HG02759 (cell line): ENCODE data around the gene HGFAC.
"Not testable (repeated sequence)": the region's sequence is repeated elsewhere in the genome, so short reads cannot be mapped to it uniquely, and the experiment has no call there.

Source experiments
- ATAC-seq: cut with Tn5 transposase; IDR thresholded peaks from one replicate; pipeline ENCODE4 v1.9.1; 2021; ENCODE audit warnings: mild to moderate bottlenecking, moderate library complexity; ENCODE audit not compliant: unreplicated experiment

HGFAC gene

DNA sequence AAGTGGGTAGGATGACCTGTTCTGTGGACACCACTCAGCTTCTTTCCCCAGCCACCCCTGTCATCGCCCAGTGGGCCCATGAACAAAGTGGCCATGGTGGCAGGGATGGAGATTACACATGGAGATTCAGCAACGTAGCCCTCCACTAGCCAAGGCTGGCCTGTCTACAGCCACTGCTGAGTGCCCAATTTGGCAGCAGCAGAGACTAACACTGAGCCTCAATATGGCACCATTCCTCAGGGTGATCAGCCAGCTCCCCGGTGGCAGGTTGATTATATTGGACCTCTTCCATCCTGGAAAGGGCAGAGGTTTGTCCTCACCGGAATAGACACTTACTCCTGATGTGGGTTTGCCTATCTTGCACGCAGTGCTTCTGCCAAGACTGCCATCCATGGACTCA is 17.4 kb downstream of the HGFAC start:
- not testable (repeated sequence) for ATAC-seq

DNA sequence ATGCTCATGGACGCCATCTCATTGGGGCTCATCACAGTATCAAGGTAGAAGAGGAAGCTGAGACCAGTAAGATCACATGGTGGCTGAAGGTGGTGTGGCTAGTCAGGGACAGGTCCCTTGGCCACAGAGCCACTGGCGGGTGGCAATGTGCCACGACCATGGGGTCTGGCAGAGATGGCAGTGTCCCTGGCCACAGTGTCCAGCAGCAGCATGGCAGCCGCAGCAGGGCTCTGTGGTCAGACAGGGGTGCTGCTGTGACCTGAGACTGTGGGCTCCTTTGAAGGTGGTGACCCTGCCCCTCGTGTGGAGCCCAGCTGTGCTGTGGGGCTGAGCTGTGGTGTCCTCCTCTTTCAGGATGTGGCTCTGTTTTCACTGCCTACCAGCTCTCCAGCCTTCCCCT is 19.2 kb downstream of the HGFAC start:
- ATAC-seq, result no peak

DNA sequence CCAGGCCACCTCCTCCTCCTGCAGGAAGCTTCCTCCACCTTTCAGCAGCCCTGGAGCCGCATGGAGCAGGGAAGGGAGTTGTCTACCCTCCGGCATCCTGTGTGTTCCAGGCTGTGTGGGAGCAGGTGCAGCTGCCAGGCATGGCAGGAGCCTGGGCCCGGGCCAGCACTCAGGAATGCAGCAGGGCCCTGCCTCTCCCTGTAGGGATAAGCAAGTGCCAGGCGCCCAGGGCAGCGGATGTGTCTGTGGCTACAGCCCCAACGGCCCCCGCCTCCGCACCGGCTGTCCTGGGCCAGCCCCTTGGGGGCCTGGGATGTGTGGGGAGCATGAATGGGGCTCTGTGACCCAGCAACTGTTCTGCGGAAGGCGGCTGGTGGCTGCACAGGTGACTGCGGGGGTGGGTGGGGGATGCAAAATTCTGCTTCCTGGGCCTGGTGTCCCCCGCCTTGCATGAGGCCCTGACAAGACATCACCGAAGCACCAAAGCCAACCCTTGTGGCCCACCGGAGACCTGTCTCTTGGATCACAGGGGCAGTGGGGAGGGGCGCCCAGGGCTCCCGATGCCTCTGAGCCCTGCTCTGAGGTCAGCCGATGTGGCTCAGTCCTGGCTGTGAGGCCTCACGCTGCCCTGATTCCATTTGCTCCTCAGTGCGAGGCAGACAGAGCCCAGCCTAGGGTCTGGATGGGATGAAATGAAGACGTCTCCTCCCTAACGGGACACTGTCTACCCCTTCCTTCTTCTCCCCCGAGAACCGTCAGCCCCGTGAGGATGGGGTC is 19.9 kb downstream of the HGFAC start:
- no peak for ATAC-seq

DNA sequence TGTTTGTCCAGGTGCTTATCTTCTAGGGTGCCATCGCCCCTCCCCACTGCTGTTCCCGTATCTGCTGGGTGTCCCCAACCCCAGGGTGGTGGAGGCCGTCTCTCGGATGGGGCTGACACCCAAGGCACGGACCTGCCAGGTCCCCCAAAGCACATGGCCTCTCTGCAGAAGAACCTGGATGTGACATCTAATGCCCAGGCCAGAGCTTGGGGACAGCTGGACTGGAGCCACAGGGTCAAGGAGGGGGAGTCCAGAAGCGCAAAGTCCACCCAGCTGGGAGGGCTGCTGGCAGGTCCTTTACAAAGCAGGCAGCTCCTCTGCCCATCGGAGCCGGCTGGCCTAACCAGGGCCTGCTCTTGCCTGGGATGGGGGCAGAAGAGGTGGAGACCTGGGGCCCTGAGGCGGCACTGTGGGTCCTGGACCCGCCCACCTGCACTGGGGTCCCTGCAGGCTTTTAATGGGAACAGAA is 20.6 kb downstream of the HGFAC start:
- no peak for ATAC-seq

DNA sequence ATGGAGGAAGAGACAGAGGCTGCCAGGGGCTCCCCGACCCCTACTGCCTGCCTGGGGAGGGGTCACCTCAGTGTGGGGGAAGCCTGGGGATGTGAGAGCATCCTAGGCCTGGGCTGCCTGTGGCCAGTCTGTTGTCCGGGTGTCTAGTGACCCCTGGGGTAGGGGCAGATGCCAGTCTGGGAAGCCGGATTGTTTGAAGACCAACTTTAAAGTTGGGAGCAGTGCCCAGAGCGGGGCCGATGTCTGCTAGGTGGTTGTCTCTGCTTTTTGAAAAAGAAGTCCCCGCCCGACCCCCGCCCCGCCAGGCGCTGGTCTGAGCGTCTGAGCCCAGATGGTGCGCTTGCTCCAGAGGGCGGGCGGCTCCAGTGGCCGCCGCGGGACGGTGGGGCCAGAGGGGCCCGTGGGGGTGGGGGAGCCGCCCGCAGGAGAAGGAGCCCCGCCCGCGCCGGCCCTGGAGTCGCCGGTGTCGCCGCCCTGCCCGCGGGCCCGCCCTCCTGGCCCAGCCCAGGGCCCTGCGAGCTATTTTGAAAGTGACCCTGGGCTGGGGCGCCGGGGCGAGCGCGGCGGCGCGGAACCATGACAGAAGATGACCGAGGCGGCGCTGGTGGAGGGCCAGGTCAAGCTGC is 21.1 kb downstream of the HGFAC start, which contains the start of gene DOK7:
Gene DOK7 (plus strand): TSS at position 517 of the 626 bp plus-strand sequence. CDS start 70 bp downstream, at position 587.
- ATAC-seq, result no peak

DNA sequence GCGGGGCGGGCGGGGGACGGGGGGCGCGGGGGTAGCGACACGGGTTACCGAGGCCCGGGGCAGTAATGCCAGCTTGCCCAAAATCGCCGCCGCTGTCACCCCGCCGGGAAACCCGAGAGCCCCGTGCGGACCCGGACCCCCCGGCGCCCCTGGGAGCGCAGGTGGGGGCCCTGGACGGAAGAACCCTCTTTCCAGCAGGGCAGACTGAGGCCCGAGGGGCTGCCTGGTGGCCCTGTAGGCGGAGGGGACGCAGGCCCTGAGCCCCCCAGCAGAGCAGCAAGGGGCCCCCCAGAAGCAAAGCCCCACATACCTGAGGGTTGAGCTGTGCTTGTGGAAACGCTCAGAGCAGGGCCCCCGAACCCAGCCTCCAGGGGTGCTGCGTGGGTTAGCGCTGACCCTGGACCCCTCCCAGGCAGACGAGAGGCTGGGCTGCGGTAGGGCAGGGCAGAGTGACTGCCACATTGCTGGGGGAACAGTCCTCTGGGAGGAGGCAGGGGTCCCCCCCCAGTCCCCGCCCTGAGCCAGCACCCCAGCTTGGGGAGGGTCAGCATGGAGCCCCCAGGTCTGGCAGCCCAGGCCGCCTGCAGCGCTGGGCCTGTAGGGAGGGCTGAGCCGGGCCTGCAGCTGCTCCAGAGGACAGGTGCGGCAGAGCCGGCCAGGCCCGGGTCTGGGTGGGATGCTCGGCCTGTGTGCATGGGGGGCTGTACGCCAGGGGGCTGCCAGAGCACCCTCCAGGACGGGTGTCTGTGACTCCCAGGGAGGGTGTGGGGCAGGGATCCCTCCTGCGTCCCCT is 22.0 kb downstream of the HGFAC start:
- no peak for ATAC-seq

DNA sequence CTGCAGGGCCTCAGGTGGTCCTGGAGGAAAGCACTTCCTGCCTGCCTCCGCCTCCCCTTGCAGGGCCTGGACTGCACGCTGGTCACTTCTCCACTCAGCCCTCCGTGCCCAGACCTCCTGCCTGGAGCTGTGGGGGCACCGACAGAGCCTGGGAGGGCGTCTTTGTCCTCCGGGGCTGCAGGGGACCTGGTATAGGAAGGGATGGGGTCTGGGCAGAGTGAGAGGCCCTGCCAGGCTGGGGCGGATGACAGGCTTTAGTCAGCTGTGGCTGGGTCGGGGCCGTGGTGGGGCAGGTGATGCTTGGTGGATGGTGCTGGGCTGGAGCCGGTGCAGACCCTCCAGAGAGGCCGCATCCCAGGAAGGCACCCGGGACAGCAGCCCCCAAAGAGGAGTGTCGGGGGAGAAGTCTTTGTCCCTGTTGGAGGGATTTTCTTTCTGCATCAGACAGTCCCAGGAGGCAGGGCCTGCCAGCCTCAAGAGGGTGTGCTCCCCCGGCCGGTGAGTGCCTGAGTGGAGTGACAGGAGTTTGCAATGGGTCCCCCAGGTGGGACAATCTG is 22.7 kb downstream of the HGFAC start:
- no peak for ATAC-seq

DNA sequence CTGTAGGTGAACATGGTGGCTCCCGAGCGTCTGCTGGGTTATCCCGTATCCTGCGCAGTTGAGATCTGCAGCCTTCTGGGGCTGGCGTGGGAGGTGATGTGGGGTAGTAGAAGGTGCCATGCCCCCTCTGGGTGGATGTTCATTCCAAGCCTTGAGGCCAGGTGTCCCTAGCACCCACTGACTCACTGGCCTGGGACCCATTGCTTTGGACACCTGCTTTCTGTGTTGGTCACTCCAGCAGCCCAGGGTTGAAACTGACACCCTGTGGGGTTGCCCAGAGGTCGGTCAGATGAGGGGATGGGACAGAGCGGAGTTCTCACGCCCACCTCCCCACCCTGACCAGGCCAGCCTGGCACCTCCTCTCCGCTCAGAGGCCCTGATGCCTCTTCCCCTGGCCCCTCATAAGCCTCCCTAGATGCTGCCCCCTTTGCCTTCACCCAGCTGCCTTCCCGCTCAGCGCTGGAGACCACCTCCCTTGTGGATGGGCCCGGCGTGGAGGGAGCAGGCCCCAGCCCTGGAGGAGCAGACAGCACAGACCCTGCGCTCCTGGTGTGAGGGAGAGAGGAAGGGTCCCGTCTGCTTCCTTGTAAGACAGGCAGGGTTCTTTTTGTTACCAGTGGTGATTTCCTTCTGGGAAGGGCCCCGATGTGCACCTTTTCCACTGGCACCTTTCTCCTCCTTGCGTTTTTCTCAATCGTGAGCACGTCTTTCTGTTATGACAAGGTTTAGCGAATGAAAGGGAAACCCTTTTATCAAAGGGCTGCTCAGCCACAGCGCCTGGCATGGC is 23.3 kb downstream of the HGFAC start:
- no peak for ATAC-seq

DNA sequence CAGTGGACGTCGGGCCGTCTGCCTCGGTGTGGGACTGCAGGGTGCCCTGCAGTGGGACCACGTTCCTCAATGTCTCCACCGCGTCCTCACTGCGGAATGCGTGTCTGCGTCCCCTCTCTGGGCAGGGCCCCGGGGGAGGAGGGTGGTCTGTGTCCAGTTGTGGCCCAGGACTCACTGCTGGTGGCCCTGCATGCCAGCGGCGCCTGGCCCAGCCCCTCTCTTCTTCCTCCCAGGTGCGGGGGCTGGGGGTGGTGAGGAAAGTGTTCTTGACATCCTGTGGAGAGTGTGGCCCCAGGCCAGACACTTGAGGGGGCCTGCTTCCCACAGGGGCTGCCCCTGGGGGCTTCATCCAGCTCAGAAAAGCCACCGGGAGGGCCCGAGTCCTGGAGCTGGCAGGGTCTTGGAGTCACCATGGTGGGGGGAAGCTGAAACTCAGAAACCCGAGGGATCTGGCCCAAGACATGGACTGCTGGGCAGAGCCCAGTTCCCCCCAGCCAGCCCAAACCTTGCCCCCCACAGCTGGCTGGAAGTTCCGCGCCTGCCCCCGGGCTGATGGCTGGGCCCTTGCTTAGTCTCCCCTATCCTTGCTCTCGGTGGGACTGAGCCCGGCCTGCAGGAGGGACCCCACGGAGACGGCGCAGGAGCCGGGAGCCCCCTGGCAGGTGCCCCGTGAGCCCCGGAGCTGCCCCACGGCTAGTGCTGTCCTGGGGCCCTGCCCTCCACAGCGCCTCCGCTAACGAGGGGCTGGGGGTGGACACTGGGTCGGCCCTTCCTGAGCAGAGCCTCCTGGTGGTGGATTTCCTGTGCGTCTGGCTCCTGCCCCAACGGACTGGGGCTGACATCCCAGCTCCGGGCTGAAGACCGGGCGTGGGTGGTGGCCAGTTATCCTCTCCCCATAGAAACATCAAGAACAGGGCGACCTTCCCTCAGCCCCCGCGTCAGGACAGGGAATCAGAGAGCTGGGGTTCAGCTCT is 24.2 kb downstream of the HGFAC start:
- no peak for ATAC-seq

DNA sequence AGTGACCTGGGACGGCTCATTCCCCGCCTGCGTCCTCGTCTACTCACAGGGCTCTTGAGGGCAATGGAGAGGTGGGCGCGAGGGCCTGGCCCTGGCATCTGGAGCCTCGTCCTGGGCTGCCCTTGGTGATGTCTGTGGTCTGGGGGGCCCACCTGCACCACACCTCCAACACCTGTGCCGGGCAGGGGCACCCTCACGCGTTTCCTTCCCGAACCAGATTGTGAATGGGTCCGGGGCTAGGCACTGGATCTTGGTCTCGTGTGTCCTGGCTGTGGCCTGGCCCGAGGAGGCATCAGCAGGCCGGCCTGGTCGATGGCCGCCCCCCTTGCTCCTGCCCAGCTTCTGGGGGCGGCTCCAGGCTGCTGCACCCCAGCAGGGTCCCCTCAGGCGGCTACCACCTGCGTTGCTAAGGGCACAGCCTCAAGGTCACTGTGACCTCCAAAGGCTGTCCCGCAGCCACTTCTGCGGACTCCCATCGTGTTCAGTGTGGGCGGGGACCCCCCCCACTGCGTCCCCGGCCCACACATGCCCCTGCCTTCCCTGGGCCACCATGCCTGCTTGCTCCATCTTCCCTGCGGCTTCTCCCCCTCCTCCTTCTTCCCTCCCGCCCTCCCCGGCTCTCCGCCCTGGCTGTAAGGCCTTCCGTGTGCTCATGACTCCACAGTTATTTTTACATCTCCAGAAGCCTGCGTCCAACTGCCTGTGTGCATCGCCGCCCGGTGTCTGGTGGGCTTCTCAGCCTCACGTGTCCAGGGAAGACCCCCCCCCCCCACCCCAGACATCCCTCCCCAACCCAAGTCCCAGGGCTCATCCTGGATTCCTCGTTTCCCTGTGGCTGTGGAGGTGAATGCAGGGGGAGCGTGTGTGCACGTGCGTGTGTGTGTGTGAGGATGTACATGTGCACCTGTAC is 25.2 kb downstream of the HGFAC start:
- no peak for ATAC-seq

DNA sequence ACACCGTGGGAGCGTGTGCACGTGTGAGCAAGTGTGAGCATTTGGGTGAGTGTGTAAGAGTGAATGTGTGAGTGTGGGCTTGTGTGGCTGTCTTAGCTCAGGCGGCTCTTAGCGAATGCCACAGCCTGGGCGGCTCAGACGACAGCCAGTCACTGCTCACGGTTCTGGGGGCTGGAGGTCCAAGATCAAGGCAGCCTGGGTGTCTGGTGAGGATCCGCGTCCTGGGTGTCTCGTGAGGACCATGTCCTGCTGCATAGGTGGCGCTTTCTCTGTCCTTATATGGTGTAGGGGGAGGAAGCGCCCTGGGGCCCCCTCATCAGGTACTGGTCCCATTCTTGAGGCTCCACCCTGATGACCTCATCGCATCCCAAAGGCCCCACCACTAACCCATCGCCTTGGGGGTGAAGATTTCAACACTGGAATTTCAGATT is 25.8 kb downstream of the HGFAC start:
- no peak for ATAC-seq

DNA sequence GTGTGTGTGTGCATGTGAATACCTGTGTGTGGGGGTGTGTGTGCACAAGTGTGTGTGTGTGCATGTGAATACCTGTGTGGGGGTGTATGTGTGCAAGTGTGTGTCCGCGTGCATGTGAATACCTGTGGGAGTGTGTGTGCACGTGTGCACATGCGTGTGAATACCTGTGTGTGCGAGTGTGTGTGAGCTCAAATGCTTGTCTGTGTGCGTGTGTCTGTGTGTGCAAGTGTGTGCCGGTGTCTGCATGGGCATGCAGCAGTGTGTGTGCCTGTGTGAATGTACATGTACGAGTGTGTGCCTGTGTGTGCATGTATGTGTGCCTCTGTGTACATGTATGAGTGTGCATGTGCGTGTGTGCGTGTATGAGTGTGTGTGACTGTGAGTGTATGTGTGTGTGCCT is 26.4 kb downstream of the HGFAC start:
- no peak for ATAC-seq

DNA sequence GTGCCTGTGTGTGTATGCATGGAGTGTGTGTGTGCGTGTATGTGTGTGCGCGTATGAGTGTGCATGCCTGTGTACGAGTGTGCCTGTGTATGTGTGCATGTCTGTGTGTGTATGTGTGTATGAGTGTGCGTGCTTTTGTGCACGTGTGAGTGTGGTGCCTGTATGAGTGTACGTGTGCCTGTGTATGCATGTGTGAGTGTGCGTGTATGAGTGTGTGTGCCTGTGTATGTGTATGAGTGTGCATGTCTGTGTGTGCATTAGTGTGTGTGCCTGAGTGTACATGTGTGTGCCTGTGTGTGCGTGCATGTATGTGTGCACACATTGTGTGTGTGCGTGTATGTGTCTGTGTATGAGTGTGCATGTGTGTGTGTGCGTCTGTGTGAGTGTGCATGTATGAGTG is 27.0 kb downstream of the HGFAC start:
- no peak for ATAC-seq

DNA sequence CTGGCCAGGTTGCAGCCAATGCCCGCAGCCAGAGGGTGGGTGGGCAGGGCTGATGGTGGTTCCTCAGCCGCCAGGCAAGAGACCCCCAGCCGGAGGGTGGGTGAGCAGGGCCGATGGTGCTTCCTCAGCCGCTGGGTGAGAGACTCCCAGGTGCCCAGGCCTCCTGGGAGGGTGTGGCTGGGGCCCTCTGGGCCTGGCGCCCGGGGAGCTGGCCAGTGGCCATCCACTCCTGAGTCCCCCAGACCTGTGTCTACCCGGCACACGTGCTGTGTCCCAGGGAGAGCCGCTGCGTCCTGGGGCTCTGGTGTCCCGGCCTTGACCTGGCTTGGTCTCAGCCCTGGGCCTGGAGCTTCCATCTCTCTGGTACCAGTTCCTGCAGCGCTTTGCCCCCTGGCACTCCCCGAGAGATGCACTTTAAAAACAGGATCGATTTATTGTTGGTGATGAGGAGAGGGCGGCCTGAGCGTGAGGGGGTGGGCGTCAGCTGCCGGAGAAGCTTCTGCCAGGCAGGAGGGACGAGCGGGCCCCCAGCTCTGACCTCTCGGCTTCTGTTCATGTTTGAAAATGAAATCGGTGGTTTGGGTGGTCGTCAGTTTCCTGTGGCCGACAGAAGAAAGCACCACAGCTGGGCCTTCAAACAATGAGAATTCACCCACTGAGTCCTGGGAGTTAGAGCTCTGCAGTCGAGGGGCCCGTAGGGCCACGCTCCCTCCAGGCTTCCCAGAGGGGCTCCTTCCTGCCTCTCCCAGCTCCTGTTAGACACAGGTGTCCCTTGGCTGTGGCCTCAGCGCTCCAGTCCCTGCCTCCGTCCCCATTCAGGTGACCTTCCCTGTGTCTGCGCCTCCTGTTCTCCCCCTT is 27.8 kb downstream of the HGFAC start:
- ATAC-seq, result no peak

DNA sequence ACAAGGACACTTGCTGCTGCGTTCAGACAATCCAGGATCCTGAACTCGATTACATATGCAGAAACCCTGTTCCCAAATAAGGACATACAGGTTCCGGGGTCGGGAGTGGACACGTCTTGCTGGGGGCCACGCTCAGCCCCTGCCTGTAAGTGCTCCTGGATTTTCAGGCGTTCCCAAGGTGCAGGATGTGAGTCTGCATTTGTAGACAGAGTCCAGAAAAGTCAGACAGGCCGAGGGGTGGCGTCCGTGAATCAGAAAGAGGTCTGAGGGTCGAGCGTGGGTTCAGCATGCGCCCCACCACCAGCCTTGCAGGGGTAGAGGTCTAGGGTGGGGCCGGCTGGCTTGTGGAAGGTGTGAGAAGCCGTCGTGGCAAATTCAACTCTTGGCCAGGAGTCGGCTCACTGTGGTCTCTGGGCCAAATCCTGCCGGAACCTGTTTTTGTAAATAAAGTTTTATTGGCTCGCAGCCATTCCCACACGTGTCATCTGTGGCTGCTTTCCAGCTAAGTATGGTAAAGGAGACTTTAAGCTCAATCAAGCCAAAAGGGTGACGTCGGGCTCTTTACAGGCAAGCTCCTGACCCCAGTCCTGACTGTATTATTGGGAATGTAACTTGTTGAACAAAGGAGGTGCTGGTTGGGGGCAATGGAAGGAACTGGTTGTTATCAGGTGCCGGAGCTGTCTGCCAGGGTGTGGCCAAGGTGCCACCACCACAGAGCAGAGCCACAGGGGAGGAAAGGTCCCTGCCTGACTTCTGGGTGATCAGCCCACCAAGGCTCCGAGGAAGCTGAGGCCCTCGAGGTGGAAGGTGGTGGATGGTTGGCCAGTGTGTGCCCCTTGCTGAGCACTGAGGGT is 28.7 kb downstream of the HGFAC start:
- ATAC-seq, result no peak

DNA sequence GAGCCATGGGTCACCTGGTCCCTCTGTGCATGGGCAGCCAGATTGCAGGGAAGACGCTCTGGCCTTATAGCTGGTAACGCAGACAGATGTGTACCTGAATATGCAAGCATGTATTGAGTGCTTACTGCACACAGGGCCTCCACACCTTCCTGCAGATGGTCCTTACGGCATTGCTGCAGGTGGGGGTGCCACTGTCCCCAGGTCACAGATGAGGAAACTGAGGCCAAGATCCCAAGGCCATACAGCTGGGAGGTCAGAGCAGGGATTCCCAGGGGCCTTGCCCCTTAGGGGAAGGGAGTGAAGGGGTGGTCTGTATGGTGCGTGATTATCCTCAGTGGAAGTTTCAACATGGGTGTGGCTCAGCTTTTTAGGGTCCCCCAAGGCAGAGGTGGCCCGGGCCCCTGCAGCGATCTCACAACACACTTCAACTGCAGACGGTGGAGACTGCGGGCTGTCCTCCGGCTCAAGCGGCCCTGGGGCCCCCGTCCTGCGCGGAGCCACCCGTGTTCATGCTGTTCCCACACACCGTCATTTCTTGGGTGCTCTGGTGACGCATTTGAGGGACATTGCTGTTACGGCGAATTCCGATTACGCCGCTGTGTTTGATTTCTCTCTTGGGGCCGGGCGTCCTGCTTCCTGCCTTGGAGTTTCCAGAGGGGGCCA is 29.5 kb downstream of the HGFAC start:
- ATAC-seq, result no peak
